Measurements from ENCODE around the gene CEACAM5.

CEACAM5 gene

DNA sequence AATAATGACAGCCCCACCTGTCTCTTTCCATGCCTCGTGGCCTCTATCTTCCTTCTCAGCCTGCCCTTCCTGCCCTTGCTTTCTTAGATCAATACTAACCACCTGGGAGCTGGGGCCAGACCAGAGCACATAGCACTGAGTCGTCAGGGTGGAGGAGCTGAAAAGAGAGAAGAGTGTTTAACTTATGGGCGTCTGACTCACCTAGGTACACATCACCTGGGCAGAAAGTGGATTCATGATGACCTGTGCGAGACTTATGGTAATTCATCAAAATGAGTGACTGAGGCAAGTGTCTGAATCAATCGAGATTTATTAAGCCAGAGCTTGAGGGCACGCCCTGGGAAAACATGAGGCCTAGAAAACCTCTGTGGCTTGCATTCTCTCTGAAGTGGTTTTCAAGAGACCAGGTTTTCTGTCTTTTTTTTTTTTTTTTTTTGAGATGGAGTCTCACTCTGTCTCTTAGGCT, 66.1 kb downstream of the CEACAM5 start:
- Histone ChIP-seq H3K27me3 (replicated peaks) (no peaks in the 10 kb centered on the region), H3K4me3 (ENCODE audit: low read depth, low read length) (no peak overlapping the region), H3K36me3 (replicated peaks) (no peaks in the 10 kb centered on the region), H3K27ac (no peak overlapping the region)
- TF ChIP-seq, protein P1, sequence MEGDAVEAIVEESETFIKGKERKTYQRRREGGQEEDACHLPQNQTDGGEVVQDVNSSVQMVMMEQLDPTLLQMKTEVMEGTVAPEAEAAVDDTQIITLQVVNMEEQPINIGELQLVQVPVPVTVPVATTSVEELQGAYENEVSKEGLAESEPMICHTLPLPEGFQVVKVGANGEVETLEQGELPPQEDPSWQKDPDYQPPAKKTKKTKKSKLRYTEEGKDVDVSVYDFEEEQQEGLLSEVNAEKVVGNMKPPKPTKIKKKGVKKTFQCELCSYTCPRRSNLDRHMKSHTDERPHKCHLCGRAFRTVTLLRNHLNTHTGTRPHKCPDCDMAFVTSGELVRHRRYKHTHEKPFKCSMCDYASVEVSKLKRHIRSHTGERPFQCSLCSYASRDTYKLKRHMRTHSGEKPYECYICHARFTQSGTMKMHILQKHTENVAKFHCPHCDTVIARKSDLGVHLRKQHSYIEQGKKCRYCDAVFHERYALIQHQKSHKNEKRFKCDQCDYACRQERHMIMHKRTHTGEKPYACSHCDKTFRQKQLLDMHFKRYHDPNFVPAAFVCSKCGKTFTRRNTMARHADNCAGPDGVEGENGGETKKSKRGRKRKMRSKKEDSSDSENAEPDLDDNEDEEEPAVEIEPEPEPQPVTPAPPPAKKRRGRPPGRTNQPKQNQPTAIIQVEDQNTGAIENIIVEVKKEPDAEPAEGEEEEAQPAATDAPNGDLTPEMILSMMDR (IDR thresholded peaks at IDR 0.05; ENCODE audit: low read depth, low read length, missing control alignments), result no peak
- no peak for DNase-seq
- in situ Hi-C loops (cut with HindIII; ENCODE audit: low pct_ligation_motif_present, low sequenced_read_pairs), result no loop called here

DNA sequence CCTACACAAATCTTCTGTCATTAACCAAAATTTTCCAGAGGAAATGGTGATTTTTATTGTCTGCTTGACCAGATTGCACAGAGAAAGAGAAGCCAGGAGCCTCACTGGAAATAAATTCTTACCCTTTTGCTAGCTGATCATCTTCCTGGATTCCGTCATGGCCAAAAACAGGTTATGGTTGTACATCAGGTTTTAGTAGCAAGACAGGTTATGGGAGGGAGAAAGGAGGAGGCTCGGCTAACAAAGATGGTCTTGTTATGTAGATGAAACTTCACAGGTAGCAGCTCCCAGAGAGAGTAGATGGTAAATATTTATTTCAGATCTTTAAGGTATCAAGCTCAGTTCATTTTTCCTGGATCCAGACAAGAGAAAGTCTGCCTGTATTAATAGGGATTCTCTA, 68.3 kb downstream of the CEACAM5 start:
- TF ChIP-seq, protein P1 (IDR thresholded peaks at IDR 0.05; ENCODE audit: low read depth, low read length, missing control alignments), result no peak
- in situ Hi-C loops (cut with HindIII; ENCODE audit: low pct_ligation_motif_present, low sequenced_read_pairs), result no loop called here

More for the DNA sequence above, 68.3 kb downstream of the CEACAM5 start:
- Histone ChIP-seq H3K27ac (no peak overlapping the region), H3K36me3 (replicated peaks) (no peaks in the 10 kb centered on the region), H3K4me3 (ENCODE audit: low read depth, low read length) (no peak overlapping the region), H3K27me3 (replicated peaks) (no peaks in the 10 kb centered on the region)
- DNase-seq, result no peak

Measured in brain microvascular endothelial cell (primary cell).